COLO668 (cell line): ENCODE data around the gene HSPA6.
"Not testable (repeated sequence)": the region's sequence is repeated elsewhere in the genome, so short reads cannot be mapped to it uniquely, and the experiment has no call there.

Experiments
- DNase-seq: peaks from one replicate; lab custom pipeline; 2025; ENCODE audit not compliant: unreplicated experiment; lab: John Stamatoyannopoulos, UW

HSPA6 gene

DNA sequence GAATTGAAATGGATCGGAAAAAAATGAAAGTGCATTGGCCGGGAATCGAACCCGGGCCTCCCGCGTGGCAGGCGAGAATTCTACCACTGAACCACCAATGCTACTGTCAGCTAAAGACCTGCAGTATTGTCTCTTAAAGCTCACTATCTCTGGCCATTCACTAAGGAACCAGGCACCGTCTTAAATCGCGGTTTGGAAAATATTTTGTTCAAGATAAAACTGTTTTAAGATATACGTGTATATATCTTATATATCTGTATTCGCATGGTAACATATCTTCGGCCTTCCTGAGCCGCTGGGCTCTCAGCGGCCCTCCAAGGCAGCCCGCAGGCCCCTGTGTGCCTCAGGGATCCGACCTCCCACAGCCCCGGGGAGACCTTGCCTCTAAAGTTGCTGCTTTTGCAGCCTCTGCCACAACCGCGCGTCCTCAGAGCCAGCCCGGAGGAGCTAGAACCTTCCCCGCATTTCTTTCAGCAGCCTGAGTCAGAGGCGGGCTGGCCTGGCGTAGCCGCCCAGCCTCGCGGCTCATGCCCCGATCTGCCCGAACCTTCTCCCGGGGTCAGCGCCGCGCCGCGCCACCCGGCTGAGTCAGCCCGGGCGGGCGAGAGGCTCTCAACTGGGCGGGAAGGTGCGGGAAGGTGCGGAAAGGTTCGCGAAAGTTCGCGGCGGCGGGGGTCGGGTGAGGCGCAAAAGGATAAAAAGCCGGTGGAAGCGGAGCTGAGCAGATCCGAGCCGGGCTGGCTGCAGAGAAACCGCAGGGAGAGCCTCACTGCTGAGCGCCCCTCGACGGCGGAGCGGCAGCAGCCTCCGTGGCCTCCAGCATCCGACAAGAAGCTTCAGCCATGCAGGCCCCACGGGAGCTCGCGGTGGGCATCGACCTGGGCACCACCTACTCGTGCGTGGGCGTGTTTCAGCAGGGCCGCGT is at the start of gene HSPA6:
Gene HSPA6, plus strand, starts transcription at position 724 of the 925 bp plus-strand sequence. Its CDS starts 119 bp downstream, at position 843.
- DNase-seq, result peak; percentile 45

DNA sequence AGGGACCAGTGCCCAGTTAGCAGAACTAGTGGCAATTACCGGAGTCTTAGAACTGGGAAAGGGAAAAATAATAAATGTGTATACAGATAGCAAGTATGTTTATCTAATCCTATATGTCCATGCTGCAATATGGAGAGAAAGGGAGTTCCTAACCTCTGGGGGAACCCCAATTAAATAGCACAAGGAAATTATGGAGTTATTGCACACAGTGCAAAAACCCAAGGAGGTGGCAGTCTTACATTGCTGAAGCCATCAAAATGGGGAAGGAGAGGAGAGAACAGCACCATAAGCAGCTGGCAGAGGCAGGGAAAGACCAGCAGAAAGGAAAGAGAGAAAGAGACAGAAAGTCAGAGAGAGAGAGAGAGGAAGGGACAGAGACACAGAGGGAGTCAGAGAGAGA is 46.6 kb upstream of the HSPA6 start:
- not testable (repeated sequence) for DNase-seq

DNA sequence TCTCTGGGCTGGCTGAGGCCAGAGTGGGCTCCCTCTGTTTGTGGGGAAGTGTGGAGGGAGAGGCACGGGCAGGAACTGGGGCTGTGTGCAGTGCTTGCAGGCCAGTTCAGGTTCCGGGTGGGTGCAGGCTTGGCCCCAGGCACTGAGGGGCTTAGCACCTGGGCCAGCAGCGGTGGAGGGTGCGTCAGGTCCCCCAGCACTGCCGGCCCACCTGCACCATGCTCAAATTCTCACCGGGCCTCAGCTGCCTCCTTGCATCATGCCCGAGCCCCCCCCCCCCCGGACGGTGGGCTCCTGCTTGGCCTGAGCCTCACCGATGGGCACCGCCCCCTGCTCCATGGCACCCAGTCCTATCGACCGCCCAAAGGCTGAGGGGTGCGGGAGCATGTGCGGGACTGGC is 45.4 kb upstream of the HSPA6 start:
- no peak for DNase-seq

- DNase-seq, result no peak
Observed at GRCh38 chr1:161480381-161481035, 43.8 kb upstream of the HSPA6 start.

DNA sequence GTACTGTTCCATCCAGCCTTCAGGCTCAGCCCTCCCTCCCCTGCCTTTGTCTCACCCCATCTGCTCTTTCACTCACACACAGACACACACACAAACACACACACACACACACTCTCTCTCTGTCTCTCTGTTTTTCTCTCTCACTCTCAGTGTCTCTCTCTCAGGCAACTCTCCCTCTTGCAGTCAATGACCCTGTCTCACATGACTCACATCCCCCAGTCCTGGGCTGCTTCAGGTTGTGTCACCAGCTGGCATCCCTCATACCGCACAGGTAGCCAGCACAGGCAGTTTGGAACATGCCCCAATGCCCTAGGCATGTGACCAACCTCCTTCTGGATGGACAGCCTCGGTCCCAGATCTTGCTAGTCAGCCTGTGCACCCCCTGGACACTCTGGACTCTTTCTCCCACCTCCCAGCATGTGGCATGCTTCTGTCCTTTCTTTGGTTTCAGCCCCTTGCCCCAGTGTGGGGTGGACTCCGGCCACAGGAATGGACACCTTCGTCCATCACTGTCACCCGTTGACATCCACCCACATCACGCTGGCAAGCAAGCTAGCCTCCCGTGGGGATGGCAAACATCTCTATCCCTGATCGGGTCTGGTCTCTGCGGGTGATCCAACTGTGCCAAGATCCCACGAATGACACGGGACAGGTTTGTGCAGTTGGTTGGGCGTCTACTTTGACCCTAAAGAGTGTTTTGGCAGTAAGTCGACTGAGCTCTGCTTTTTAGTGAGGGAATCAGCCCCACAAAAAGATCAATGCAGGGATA is 42.5 kb upstream of the HSPA6 start:
- no peak for DNase-seq

- no peak for DNase-seq
Observed at GRCh38 chr1:161482610-161483009, 41.7 kb upstream of the HSPA6 start.

- DNase-seq, result no peak
Observed at GRCh38 chr1:161483361-161483760, 41.0 kb upstream of the HSPA6 start.

- DNase-seq, result no peak
Observed at GRCh38 chr1:161484613-161485012, 39.7 kb upstream of the HSPA6 start.

- no peak for DNase-seq
Observed at GRCh38 chr1:161486806-161487741, 37.3 kb upstream of the HSPA6 start.

DNA sequence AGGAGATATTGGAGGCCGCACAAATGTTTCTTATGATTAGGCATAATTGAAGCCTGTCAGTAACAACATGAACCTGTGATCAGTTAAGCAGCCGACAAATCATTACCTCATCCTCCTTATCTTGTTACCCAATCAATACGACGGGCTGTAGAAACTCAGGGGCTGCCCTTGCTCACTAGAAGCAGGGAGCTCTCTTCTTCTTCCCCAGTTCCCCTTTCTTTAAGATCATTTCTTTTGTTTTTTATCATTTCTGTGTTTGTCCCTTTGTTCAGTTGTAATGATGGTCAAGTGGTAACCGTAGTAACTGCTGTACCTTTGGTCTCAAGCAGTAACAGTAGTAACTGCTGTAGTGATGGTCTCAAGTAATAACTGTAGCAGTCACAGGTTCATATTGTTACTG is 32.9 kb upstream of the HSPA6 start:
- no peak for DNase-seq

- DNase-seq, result no peak
Observed at GRCh38 chr1:161492827-161493226, 31.5 kb upstream of the HSPA6 start.

DNA sequence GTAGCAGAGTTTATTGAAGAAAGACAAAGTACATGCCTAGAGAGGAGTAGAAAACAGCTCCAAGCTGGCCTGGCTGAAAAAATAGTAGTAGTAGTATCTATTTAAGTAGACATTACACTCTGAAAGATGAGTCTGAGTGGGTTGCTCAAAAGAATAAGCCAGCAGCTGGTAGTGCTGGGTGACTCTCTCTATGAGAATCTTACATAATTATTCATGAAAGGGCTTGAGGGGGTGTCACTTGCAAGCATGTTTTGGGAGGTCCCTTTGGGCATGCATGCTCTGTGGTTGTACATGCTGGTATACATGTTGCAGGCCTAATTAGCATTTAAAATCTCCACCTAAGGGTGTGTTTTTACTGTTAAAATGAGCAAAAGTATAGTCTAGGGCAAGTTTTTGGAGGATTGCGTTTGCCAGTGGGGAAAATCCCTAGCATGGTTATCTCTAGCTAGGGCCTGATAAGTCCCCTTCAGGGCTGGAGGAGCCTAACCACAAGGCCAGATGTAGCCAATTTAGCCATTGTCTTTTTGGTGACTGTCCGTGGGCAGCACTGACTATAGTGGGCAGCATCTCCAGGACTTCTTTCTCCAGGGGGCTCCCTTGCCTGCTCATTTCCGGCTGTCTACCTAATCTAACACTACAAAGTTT is 30.1 kb upstream of the HSPA6 start:
- no peak for DNase-seq

DNA sequence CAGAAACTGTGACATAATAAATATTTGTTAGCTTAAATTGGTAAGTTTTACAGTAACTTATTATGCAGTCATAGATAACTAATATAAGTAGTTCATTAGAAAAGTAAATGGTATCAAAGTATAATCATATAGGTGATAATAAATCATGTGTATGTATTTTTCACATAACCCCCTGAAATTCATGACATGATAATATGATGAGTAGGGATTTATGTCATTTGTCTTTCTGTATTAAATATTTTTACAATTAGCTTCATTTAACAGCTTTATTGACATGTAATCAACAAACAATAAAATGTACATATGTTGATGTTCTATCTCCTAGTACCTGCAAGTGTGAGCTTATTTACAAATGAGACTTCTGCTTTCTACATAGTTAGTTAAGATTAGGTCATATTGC is 28.9 kb upstream of the HSPA6 start:
- no peak for DNase-seq

DNA sequence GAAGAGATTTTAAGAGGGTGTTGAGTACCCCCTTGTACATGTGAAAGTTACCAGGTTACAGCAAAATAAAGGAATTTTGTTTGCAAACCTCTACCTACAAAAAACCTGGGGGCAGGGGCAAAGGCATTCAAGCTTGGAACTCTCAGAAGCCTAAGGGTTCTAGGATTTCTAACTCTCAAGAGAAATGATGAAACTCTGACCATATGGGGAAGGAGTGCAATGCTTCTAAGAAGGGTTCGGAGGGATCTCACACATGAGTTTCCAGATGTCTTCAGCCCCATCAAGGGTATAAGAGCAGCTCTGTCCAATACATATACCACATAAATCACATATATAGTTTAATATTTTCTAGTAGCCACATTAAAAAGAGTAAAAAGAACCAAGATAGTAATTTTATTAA is 26.4 kb upstream of the HSPA6 start:
- no peak for DNase-seq

GRCh38 chr1:161498646-161499045 is 25.7 kb upstream of the HSPA6 start:
- DNase-seq, result no peak

GRCh38 chr1:161499099-161500039 is 25.0 kb upstream of the HSPA6 start:
- no peak for DNase-seq

- no peak for DNase-seq
Observed at GRCh38 chr1:161501234-161501633, 23.1 kb upstream of the HSPA6 start.

- no peak for DNase-seq
Observed at GRCh38 chr1:161502181-161502580, 22.2 kb upstream of the HSPA6 start.
